Colonic mucosa (tissue), 4 donors: ENCODE data around the gene NKAIN4. TPM values are rescaled to one million over a fixed set of nuclear protein-coding genes. Genes with fewer than 3 reads are reported as not detected.

ENCODE experiments used
- DNase-seq: peaks from one replicate; pipeline ENCODE4 v3.0.0-alpha.2; 2020
- H3K27ac ChIP-seq: fragments of 200-600 bp; one replicate; pipeline ENCODE4 v1.8.0; 2021
- H3K27me3 ChIP-seq: fragments of 200-600 bp; one replicate; pipeline ENCODE4 v1.8.0; 2021
- H3K36me3 ChIP-seq: fragments of 200-600 bp; one replicate; pipeline ENCODE4 v1.8.0; 2021
- H3K4me1 ChIP-seq: fragments of 200-600 bp; one replicate; pipeline ENCODE4 v1.8.0; 2021; ENCODE audit warnings: mild to moderate bottlenecking
- H3K4me3 ChIP-seq: fragments of 200-600 bp; one replicate; pipeline ENCODE4 v1.8.0; 2021
- H3K9ac ChIP-seq, 2 donors: one replicate each; pipeline ENCODE4 v1.7.0; 2013; ENCODE audit warnings: control low read depth in 2 of 2, low read depth in 2 of 2, low read length in 2 of 2
- H3K9me3 ChIP-seq: fragments of 200-600 bp; one replicate; pipeline ENCODE4 v1.8.0; 2021
- intact Hi-C: fragments of 100-400 bp; cut with DNase I; formaldehyde crosslinking; loops from one replicate; pipeline ENCODE4 v1.14.1; 2022
- total RNA-seq, 2 donors: library from RNA; stranded (reverse); fragmentation: NEBNext Ultra II Directional in 1 of 2; extraction: Animal tissue kit (Norgen Biotek cat#: 25700) in 1 of 2; gene quantifications; one replicate each; pipeline ENCODE4 v1.2.1, GENCODE V29; 2021
- TF ChIP-seq, protein P1 (sequence below): fragments of 200-600 bp; IDR thresholded peaks from one replicate; pipeline ENCODE4 v1.8.0; 2022; ENCODE audit warnings: antibody characterized with exemption, mild to moderate bottlenecking
- donor health status: healthy.
- donor health status: DM: no; HTN: no; CAD: no.
- donor health status: DM: no; HTN: no; CAD: no.

The NKAIN4 gene
- total RNA-seq, 2 donors from 2014 or later = 0.29 TPM; not detected in 1

DNA sequence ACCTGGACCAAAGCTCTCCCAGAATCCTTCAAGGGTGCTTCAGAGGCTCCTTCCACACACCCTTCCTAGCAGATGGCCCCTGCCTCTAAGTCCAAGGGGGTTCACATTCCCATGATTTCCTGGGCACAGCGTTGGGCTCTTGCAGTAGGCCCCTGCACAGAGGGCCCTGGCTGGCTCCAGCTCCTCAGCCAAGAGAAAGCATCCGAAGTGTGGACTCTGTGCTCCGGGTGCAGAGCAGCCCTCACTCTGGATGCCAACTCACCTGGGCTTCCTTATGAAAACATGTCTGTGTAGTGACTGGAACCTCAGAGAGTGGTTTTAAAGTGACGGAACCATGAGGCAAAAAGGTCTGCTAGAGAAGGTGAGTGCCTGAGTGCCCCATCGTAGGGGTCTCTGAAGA lies 49.9 kb downstream of the NKAIN4 start:
- no peaks in the 10 kb centered on the region for H3K27me3 ChIP-seq
- no peak overlapping the region for H3K9ac ChIP-seq
- TF ChIP-seq, protein P1, sequence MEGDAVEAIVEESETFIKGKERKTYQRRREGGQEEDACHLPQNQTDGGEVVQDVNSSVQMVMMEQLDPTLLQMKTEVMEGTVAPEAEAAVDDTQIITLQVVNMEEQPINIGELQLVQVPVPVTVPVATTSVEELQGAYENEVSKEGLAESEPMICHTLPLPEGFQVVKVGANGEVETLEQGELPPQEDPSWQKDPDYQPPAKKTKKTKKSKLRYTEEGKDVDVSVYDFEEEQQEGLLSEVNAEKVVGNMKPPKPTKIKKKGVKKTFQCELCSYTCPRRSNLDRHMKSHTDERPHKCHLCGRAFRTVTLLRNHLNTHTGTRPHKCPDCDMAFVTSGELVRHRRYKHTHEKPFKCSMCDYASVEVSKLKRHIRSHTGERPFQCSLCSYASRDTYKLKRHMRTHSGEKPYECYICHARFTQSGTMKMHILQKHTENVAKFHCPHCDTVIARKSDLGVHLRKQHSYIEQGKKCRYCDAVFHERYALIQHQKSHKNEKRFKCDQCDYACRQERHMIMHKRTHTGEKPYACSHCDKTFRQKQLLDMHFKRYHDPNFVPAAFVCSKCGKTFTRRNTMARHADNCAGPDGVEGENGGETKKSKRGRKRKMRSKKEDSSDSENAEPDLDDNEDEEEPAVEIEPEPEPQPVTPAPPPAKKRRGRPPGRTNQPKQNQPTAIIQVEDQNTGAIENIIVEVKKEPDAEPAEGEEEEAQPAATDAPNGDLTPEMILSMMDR = no peak
- H3K9me3 ChIP-seq = no peaks in the 10 kb centered on the region
- no peaks in the 10 kb centered on the region for H3K36me3 ChIP-seq
- H3K4me3 ChIP-seq = no peak overlapping the region
- no peak overlapping the region for H3K27ac ChIP-seq
- intact Hi-C loops = no loop called here
- DNase-seq = no peak
- no peaks in the 10 kb centered on the region for H3K4me1 ChIP-seq

DNA sequence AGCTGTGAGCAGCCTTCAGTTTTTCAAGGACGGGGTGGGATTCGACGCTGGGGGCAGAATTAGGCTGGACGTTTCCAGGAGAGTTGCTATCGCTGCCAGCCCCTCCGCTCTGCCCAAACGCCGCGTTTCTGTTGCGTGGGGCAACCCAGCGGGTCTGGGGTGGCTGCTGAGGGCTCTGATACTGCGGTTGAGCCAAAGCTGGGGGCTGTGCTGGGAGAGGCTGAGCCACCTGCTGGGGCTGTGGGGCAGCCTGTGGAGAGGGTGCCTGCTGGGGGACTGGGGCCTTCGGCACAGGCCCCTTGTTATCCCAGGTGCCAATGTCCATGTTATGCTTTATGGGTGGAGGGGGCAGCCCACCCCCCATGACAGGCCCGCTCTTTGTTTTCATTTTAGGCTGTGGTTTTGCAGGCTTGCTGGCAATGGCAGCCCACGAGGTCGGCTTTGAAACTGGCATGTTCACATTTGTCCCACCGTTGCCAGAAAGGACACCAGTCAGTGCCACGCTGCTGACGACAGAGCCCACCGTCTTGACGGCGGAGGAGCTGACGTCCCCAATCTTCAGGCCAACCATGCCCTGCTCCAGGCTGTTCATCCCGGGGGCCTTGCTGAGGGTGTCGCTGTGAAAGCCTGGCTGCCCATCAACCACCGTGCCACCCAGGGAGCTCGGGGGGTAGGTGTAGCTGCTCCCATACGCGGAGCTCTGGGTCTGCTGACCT lies 51.3 kb downstream of the NKAIN4 start:
- Histone ChIP-seq H3K27ac (no peak overlapping the region), H3K4me3 (no peak overlapping the region), H3K36me3 (no peaks in the 10 kb centered on the region), H3K27me3 (no peaks in the 10 kb centered on the region), H3K9ac (no peak overlapping the region), H3K4me1 (no peaks in the 10 kb centered on the region), H3K9me3 (no peaks in the 10 kb centered on the region)
- intact Hi-C loops = no loop called here
- TF ChIP-seq, protein P1 = no peak
- no peak for DNase-seq

DNA sequence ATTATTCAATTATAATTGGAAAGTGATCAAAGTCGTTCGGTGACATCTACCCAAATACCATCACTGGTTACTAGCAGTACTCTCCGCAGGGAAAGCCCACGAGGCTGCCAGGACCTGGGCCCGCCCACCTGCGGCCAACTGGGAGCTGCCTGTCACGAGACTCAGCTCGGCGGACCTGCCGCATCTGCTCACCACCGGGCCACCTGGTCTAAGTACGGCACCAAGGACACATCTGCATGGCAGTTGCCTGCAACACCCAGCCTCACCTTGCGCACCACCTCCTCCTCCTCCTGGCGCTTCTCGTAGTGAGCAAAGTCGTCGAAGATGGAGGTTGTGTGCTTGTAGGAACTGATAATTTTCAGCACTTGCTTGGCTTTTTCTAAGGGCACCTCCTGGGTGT lies 52.2 kb downstream of the NKAIN4 start:
- no peaks in the 10 kb centered on the region for H3K4me1 ChIP-seq
- H3K9me3 ChIP-seq = no peaks in the 10 kb centered on the region
- intact Hi-C loops = no loop called here
- no peaks in the 10 kb centered on the region for H3K36me3 ChIP-seq
- TF ChIP-seq, protein P1 = no peak
- H3K9ac ChIP-seq = no peak overlapping the region
- no peak overlapping the region for H3K4me3 ChIP-seq
- H3K27me3 ChIP-seq = no peaks in the 10 kb centered on the region
- H3K27ac ChIP-seq = no peak overlapping the region
- no peak for DNase-seq

DNA sequence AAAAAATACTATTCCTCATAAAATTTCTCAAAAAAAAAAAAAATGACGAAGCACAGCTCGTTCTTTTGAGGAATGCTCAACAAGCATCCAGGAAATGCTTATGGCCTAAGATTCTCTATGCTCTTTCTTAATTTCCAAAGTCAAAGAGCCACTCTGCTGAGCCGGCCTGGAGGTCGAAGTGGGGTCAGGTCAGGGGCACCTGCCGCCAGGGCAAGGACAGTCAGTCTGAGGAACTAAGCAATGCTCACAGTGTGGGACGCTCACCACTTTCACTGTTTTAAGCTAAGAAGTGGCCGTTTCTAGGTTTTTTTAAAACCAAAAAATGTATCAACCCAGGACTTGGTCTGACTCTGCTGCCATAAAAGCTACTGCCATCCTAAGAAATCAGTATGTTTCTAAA lies 55.7 kb downstream of the NKAIN4 start:
- Histone ChIP-seq H3K9me3 (no peaks in the 10 kb centered on the region), H3K4me3 (no peak overlapping the region), H3K4me1 (no peaks in the 10 kb centered on the region), H3K36me3 (no peaks in the 10 kb centered on the region), H3K27me3 (no peaks in the 10 kb centered on the region), H3K9ac (no peak overlapping the region), H3K27ac (no peak overlapping the region)
- TF ChIP-seq, protein P1 = no peak
- intact Hi-C loops = no loop called here
- no peak for DNase-seq

DNA sequence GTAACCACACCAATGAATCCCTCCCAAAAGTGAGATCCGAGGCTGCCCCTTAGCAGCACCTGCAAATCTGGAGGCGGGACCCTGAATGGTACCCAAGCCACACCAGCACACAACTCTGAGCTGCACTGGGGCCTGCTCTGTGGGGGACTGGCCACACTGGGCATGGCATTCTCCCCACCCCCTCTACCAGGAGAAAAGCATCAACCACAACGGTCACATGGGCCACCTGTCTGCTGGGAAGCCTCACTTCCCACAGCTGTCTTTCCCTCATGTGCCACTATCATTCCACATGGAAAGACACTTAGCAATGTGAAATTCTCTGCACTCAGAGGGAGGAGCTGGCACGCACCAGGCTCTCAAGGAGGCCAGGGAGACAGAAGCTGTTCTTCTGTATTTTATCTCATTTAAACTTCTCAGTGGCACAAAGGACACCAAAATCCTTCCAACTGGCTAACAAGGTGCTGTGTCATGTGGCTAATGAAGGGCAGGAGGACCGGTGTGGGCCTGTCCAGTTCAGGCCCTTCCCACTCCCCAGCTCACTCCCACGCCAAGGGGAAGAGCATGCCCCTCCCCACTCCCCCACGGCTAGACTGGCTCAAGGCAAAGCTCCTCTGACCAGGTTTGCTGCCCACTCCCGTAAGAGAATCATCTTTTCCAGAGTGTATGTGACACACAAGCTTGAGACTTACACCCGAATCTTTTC lies 57.3 kb downstream of the NKAIN4 start:
- Histone ChIP-seq H3K9ac (no peak overlapping the region), H3K27me3 (no peaks in the 10 kb centered on the region), H3K4me1 (no peaks in the 10 kb centered on the region), H3K4me3 (no peak overlapping the region), H3K27ac (no peak overlapping the region), H3K9me3 (no peaks in the 10 kb centered on the region), H3K36me3 (no peaks in the 10 kb centered on the region)
- intact Hi-C loops = no loop called here
- TF ChIP-seq, protein P1 = no peak
- DNase-seq = no peak
